Mucosa of stomach (tissue), 1 donor: ENCODE data around the gene MAML3.

Source experiments
- H3K27me3 ChIP-seq: one replicate; pipeline ENCODE4 v1.7.0; 2013; ENCODE audit warnings: mild to moderate bottlenecking, low read length; ENCODE audit not compliant: control insufficient read depth, insufficient read depth
- H3K36me3 ChIP-seq: one replicate; pipeline ENCODE4 v1.7.0; 2013; ENCODE audit warnings: low read length; ENCODE audit not compliant: control insufficient read depth, insufficient read depth
- H3K4me1 ChIP-seq: one replicate; pipeline ENCODE4 v1.7.0; 2013; ENCODE audit warnings: mild to moderate bottlenecking, low read length; ENCODE audit not compliant: control insufficient read depth, insufficient read depth
- H3K4me3 ChIP-seq: one replicate; pipeline ENCODE4 v1.7.0; 2013; ENCODE audit warnings: low read length
- H3K9ac ChIP-seq: one replicate; pipeline ENCODE4 v1.7.0; 2013; ENCODE audit warnings: mild to moderate bottlenecking, low read length, moderate library complexity
- H3K9me3 ChIP-seq: one replicate; pipeline ENCODE4 v1.7.0; 2013; ENCODE audit warnings: mild to moderate bottlenecking, low read length, moderate library complexity; ENCODE audit not compliant: control insufficient read depth
- donor health status: Pancreatic carcinoma.

Gene MAML3

DNA sequence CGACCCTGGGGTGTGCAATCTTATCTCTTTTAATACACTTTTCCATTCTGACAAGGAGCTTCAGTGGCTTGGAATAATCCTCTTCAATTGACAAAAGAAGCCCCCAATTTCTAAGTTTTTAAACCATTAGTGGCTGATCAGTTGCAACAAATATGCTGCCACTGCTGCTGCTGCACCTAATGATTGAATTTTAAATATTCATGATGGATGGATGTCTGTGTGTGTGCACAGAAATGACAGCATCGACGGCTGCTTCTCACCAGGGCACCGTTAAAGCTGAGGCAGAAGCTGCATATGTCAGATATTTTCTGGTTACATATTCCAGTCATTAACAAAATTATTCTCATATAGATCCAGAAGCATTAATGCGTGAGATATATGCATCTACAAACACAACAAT lies 306.0 kb downstream of the MAML3 start:
- Histone ChIP-seq H3K27me3 (no peaks in the 10 kb centered on the region), H3K4me1 (peaks cover 11% of the 10 kb centered on the region), H3K4me3 (no peak overlapping the region), H3K9ac (no peak overlapping the region), H3K9me3 (no peaks in the 10 kb centered on the region), H3K36me3 (no peaks in the 10 kb centered on the region)

GRCh38 chr4:139847602-139848001 lies 306.4 kb downstream of the MAML3 start:
- Histone ChIP-seq H3K4me1 (peaks cover 11% of the 10 kb centered on the region), H3K9ac (no peak overlapping the region), H3K36me3 (no peaks in the 10 kb centered on the region), H3K9me3 (no peaks in the 10 kb centered on the region), H3K27me3 (no peaks in the 10 kb centered on the region), H3K4me3 (no peak overlapping the region)

GRCh38 chr4:139846766-139847165 lies 307.2 kb downstream of the MAML3 start:
- Histone ChIP-seq H3K9me3 (no peaks in the 10 kb centered on the region), H3K4me3 (no peak overlapping the region), H3K4me1 (peaks cover 14% of the 10 kb centered on the region), H3K9ac (no peak overlapping the region), H3K36me3 (no peaks in the 10 kb centered on the region), H3K27me3 (no peaks in the 10 kb centered on the region)

DNA sequence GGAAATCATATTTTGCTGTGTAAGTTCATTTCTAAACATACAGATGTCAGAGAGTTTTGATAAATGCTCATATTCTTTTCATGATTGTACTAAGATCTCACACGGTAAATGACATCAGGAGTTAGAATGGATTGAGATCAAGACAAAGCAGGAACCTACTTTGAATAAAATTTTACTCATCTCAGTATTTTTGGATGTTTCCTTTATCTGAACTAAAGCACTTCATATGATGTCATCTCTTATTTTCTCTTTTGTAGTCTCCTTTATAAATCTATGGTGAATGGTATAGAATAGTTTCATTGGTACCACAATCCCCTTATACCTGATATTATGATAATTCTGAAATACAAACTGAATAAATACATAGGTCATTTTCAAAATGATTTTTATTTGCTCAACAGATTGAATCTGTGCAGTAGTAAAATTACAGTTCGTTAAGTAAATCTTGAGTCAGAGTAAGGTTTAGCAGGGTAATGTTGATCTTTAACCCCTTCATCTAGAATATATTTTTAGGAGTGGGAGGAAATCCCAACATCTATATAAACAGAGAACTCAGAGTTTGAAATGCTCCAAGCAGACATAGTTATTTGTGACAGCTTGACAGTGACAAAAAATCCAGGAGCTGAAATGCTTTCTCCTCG lies 308.4 kb downstream of the MAML3 start:
- no peaks in the 10 kb centered on the region for H3K36me3 ChIP-seq
- no peak overlapping the region for H3K9ac ChIP-seq
- H3K4me1 ChIP-seq, result peaks cover 20% of the 10 kb centered on the region
- no peaks in the 10 kb centered on the region for H3K9me3 ChIP-seq
- H3K4me3 ChIP-seq, result no peak overlapping the region
- H3K27me3 ChIP-seq, result no peaks in the 10 kb centered on the region

- Histone ChIP-seq H3K4me3 (no peak overlapping the region), H3K9ac (no peak overlapping the region), H3K36me3 (no peaks in the 10 kb centered on the region), H3K27me3 (no peaks in the 10 kb centered on the region), H3K4me1 (peaks cover 21% of the 10 kb centered on the region), H3K9me3 (no peaks in the 10 kb centered on the region)
Observed at GRCh38 chr4:139844459-139845036, 309.4 kb downstream of the MAML3 start.

DNA sequence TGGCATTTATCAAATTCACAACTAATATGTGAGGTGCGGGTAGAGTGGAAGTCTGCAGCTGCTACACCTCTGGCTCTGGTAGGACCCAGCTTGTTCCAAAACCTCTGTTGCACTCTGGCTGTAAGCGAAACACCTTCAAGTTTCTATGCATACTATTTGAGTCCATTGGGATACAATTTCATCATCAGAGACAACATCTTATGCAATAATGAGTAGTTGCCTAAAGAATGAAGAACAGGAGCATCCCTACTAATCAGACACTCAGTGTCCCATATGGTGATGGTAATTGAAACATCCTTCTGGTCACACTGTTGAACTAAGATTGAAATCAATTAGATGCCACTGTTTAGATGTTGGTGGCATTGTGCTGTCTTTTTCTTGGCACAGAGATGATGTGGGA lies 309.9 kb downstream of the MAML3 start:
- Histone ChIP-seq H3K4me3 (no peak overlapping the region), H3K27me3 (no peaks in the 10 kb centered on the region), H3K9ac (no peak overlapping the region), H3K36me3 (no peaks in the 10 kb centered on the region), H3K4me1 (peaks cover 21% of the 10 kb centered on the region), H3K9me3 (no peaks in the 10 kb centered on the region)

- Histone ChIP-seq H3K36me3 (no peaks in the 10 kb centered on the region), H3K9me3 (no peaks in the 10 kb centered on the region), H3K4me1 (peaks cover 21% of the 10 kb centered on the region), H3K4me3 (no peak overlapping the region), H3K9ac (no peak overlapping the region), H3K27me3 (no peaks in the 10 kb centered on the region)
Observed at GRCh38 chr4:139843641-139844040, 310.3 kb downstream of the MAML3 start.

GRCh38 chr4:139841464-139842195 lies 312.4 kb downstream of the MAML3 start:
- H3K4me3 ChIP-seq, result no peak overlapping the region
- peaks cover 21% of the 10 kb centered on the region for H3K4me1 ChIP-seq
- no peaks in the 10 kb centered on the region for H3K9me3 ChIP-seq
- H3K36me3 ChIP-seq, result no peaks in the 10 kb centered on the region
- no peak overlapping the region for H3K9ac ChIP-seq
- no peaks in the 10 kb centered on the region for H3K27me3 ChIP-seq

GRCh38 chr4:139840773-139841172 lies 313.2 kb downstream of the MAML3 start:
- Histone ChIP-seq H3K4me3 (no peak overlapping the region), H3K27me3 (no peaks in the 10 kb centered on the region), H3K4me1 (peaks cover 19% of the 10 kb centered on the region), H3K36me3 (no peaks in the 10 kb centered on the region), H3K9ac (no peak overlapping the region), H3K9me3 (no peaks in the 10 kb centered on the region)

GRCh38 chr4:139839403-139840031 lies 314.5 kb downstream of the MAML3 start:
- Histone ChIP-seq H3K27me3 (no peaks in the 10 kb centered on the region), H3K9me3 (no peaks in the 10 kb centered on the region), H3K4me1 (peaks cover 16% of the 10 kb centered on the region), H3K9ac (no peak overlapping the region), H3K36me3 (no peaks in the 10 kb centered on the region), H3K4me3 (no peak overlapping the region)

- Histone ChIP-seq H3K9me3 (no peaks in the 10 kb centered on the region), H3K36me3 (no peaks in the 10 kb centered on the region), H3K27me3 (no peaks in the 10 kb centered on the region), H3K4me1 (peaks cover 16% of the 10 kb centered on the region), H3K9ac (no peak overlapping the region), H3K4me3 (no peak overlapping the region)
Observed at GRCh38 chr4:139838811-139839210, 315.2 kb downstream of the MAML3 start.

DNA sequence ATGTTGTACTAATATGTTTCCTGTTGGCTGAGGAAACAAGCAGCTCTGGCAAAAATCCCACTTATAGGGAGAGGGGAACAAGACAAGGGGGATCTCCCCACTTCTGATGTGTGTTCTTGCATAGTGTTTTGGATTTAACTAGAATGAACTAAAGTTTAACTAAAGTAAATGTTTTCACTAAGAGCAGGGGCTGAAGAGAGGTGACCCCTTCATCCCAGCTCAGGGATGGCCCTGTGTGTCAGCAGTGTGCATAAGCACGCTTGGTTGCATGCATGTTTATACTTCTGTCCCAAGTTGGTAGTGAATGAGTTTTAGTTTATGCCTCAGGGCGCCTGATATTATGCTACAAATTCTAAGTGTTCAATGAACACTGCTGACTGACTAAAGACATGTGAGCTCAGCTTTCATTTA lies 319.0 kb downstream of the MAML3 start:
- no peaks in the 10 kb centered on the region for H3K36me3 ChIP-seq
- H3K4me3 ChIP-seq, result no peak overlapping the region
- peaks cover 4% of the 10 kb centered on the region for H3K4me1 ChIP-seq
- no peaks in the 10 kb centered on the region for H3K9me3 ChIP-seq
- H3K27me3 ChIP-seq, result no peaks in the 10 kb centered on the region
- H3K9ac ChIP-seq, result no peak overlapping the region
